HepG2 (cell line): ENCODE measurements around the gene CSNK1D. TPM values are rescaled to one million over a fixed set of nuclear protein-coding genes. Genes with fewer than 3 reads are reported as not detected.

ENCODE experiments used
- GABPA ChIP-seq, 2 experiments: IDR thresholded peaks; 2 replicates each; pipeline ENCODE4 v1.6.1; 2011 to 2016; ENCODE audit warnings: low read depth in 2 of 2, low read length in 1 of 2, missing biosample characterization in 1 of 2, missing genetic modification characterization in 1 of 2
- GLI4 ChIP-seq: sonication (generic); formaldehyde crosslinking; IDR thresholded peaks from 2 replicates; pipeline ENCODE4 v1.5.1; 2020; ENCODE audit warnings: missing genetic modification reagents, mild to moderate bottlenecking, moderate library complexity, borderline replicate concordance
- HNRNPLL ChIP-seq: fragments of 200-400 bp; formaldehyde crosslinking; IDR thresholded peaks from 2 replicates; pipeline ENCODE4 v1.6.1; 2017; ENCODE audit warnings: mild to moderate bottlenecking, low read depth, low read length; ENCODE audit not compliant: poor library complexity, severe bottlenecking
- KMT2B ChIP-seq: IDR thresholded peaks from 2 replicates; pipeline ENCODE4 v1.6.1; 2016; ENCODE audit warnings: missing genetic modification reagents, missing compliant biosample characterization
- NR2C2 ChIP-seq: sonication (generic); formaldehyde crosslinking; IDR thresholded peaks from 2 replicates; pipeline ENCODE4 v1.4.0; 2020; ENCODE audit warnings: missing genetic modification reagents, mild to moderate bottlenecking, moderate library complexity, borderline replicate concordance
- REPIN1 ChIP-seq: sonication (generic); formaldehyde crosslinking; IDR thresholded peaks from 2 replicates; pipeline ENCODE4 v1.8.0; 2022; ENCODE audit warnings: missing genetic modification reagents, low read depth, mild to moderate bottlenecking, borderline replicate concordance
- SNAPC5 ChIP-seq: sonication (generic); formaldehyde crosslinking; IDR thresholded peaks from 2 replicates; pipeline ENCODE4 v1.8.1; 2023; ENCODE audit warnings: mild to moderate bottlenecking, missing genetic modification reagents, borderline replicate concordance
- THAP11 ChIP-seq: IDR thresholded peaks from 2 replicates; pipeline ENCODE4 v1.6.1; 2016; ENCODE audit warnings: missing biosample characterization, missing genetic modification reagents
- ZFYVE20 ChIP-seq: sonication (generic); formaldehyde crosslinking; IDR thresholded peaks from 2 replicates; pipeline ENCODE4 v1.8.0; 2023; ENCODE audit warnings: low read depth, mild to moderate bottlenecking, moderate library complexity, missing genetic modification reagents, borderline replicate concordance
- ZNF253 ChIP-seq: sonication (generic); formaldehyde crosslinking; IDR thresholded peaks from 2 replicates; pipeline ENCODE4 v1.8.0; 2022; ENCODE audit warnings: mild to moderate bottlenecking, missing genetic modification reagents, borderline replicate concordance
- ZNF543 ChIP-seq: sonication (generic); formaldehyde crosslinking; IDR thresholded peaks from 2 replicates; pipeline ENCODE4 v1.4.0; 2020; ENCODE audit warnings: mild to moderate bottlenecking, missing genetic modification reagents
- ZNF660 ChIP-seq: sonication (generic); formaldehyde crosslinking; IDR thresholded peaks from 2 replicates; pipeline ENCODE4 v1.5.1; 2020; ENCODE audit warnings: mild to moderate bottlenecking, low read depth, missing genetic modification reagents, borderline replicate concordance
- ZNF720 ChIP-seq: sonication (generic); formaldehyde crosslinking; IDR thresholded peaks from 2 replicates; pipeline ENCODE4 v1.4.0; 2020; ENCODE audit warnings: missing genetic modification reagents
- polyA plus RNA-seq, 8 experiments: library from polyadenylated mRNA; depleted of rRNA in 3 of 8; stranded (reverse) in 7 of 8; unstranded in 1 of 8; fragments of >200 nt; fragmentation: Illumina TruSeq in 4 of 8; extraction: Trizol in 4 of 8; gene quantifications; 2 replicates each; pipeline versions ENCODE4 v1.2.1 to v1.2.3, GENCODE V29; 2011 to 2016; ENCODE audit warnings: low read depth in 4 of 8, missing spikeins in 1 of 8, mixed read lengths in 1 of 8; ENCODE audit not compliant: insufficient read depth in 1 of 8
- total RNA-seq, 5 experiments: library from RNA; depleted of rRNA; stranded (reverse); fragments of >200 nt; fragmentation: Illumina TruSeq; extraction: Trizol; gene quantifications; 2 replicates each; pipeline ENCODE4 v1.2.3, GENCODE V29; 2016; ENCODE audit warnings: low read depth in 1 of 5
- TF ChIP-seq, protein P1 (sequence below): sonication (generic); formaldehyde crosslinking; IDR thresholded peaks from 2 replicates; pipeline ENCODE4 v1.4.0; 2020; ENCODE audit warnings: missing genetic modification reagents, borderline replicate concordance
- TF ChIP-seq, protein P2 (sequence below): sonication (generic); formaldehyde crosslinking; IDR thresholded peaks from 2 replicates; pipeline ENCODE4 v1.8.1; 2022; ENCODE audit warnings: low read depth, mild to moderate bottlenecking, missing genetic modification reagents

The CSNK1D gene
- total and polyA plus RNA-seq, 2 of the 13 experiments (the other 11 are each of a cell fraction or from before 2014, with no cell fraction given), result 31.5 to 128 TPM

GRCh38 chr17:82230609-82231311, 42.7 kb downstream of the CSNK1D start (continued):
- TF ChIP-seq NR2C2 (CRISPR knock-in tag) (peak; percentile 48; the same call in 1 of the 2 replicates), GABPA (IDR thresholded peaks at IDR 0.05; ENCODE audit: low read depth, low read length) (no peak), GABPA (CRISPR knock-in tag; IDR thresholded peaks at IDR 0.05; ENCODE audit: low read depth) (no peak), KMT2B (CRISPR knock-in tag) (peak; percentile 80), ZNF543 (peak; percentile 88), ZNF660 (CRISPR knock-in tag) (peak; percentile 78; the same call in 1 of the 2 replicates), ZFYVE20 (CRISPR knock-in tag) (no peak), THAP11 (peak; percentile 80), SNAPC5 (CRISPR knock-in tag) (peak; percentile 94), REPIN1 (CRISPR knock-in tag) (peak; percentile 69; the same call in 1 of the 2 replicates), ZNF253 (CRISPR knock-in tag) (peak; percentile 90), HNRNPLL (peak; percentile 93), GLI4 (CRISPR knock-in tag) (peak; percentile 78; the same call in 1 of the 2 replicates), ZNF720 (no peak)
- TF ChIP-seq, protein P1, sequence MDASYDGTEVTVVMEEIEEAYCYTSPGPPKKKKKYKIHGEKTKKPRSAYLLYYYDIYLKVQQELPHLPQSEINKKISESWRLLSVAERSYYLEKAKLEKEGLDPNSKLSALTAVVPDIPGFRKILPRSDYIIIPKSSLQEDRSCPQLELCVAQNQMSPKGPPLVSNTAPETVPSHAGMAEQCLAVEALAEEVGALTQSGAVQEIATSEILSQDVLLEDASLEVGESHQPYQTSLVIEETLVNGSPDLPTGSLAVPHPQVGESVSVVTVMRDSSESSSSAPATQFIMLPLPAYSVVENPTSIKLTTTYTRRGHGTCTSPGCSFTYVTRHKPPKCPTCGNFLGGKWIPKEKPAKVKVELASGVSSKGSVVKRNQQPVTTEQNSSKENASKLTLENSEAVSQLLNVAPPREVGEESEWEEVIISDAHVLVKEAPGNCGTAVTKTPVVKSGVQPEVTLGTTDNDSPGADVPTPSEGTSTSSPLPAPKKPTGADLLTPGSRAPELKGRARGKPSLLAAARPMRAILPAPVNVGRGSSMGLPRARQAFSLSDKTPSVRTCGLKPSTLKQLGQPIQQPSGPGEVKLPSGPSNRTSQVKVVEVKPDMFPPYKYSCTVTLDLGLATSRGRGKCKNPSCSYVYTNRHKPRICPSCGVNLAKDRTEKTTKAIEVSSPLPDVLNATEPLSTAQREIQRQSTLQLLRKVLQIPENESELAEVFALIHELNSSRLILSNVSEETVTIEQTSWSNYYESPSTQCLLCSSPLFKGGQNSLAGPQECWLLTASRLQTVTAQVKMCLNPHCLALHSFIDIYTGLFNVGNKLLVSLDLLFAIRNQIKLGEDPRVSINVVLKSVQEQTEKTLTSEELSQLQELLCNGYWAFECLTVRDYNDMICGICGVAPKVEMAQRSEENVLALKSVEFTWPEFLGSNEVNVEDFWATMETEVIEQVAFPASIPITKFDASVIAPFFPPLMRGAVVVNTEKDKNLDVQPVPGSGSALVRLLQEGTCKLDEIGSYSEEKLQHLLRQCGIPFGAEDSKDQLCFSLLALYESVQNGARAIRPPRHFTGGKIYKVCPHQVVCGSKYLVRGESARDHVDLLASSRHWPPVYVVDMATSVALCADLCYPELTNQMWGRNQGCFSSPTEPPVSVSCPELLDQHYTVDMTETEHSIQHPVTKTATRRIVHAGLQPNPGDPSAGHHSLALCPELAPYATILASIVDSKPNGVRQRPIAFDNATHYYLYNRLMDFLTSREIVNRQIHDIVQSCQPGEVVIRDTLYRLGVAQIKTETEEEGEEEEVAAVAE (CRISPR knock-in tag), result no peak
- TF ChIP-seq, protein P2, sequence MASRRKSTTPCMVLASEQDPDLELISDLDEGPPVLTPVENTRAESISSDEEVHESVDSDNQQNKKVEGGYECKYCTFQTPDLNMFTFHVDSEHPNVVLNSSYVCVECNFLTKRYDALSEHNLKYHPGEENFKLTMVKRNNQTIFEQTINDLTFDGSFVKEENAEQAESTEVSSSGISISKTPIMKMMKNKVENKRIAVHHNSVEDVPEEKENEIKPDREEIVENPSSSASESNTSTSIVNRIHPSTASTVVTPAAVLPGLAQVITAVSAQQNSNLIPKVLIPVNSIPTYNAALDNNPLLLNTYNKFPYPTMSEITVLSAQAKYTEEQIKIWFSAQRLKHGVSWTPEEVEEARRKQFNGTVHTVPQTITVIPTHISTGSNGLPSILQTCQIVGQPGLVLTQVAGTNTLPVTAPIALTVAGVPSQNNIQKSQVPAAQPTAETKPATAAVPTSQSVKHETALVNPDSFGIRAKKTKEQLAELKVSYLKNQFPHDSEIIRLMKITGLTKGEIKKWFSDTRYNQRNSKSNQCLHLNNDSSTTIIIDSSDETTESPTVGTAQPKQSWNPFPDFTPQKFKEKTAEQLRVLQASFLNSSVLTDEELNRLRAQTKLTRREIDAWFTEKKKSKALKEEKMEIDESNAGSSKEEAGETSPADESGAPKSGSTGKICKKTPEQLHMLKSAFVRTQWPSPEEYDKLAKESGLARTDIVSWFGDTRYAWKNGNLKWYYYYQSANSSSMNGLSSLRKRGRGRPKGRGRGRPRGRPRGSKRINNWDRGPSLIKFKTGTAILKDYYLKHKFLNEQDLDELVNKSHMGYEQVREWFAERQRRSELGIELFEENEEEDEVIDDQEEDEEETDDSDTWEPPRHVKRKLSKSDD (CRISPR knock-in tag), result no peak; the same call in 1 of the 2 replicates
